Activated naive CD4-positive, alpha-beta T cell treated with Interleukin-2 at 50 U/mL for 16 hours (primary cell): ENCODE measurements around the gene UBE2L3.
A peak's percentile ranks its signal among the peaks of the same experiment; 100 is the strongest.
"Not testable (repeated sequence)": the region's sequence is repeated elsewhere in the genome, so short reads cannot be mapped to it uniquely, and the experiment has no call there.

ENCODE experiments used
- DNase-seq: peaks from one replicate; pipeline ENCODE4 v3.0.0-alpha.2; 2020

UBE2L3 gene

GRCh38 chr22:21567456-21568346, at the start of gene UBE2L3:
Gene UBE2L3, plus strand, starts transcription at chr22:21567714. Its CDS starts 31 bp downstream, at chr22:21567745.
- DNase-seq: peak; percentile 85

- not testable (repeated sequence) for DNase-seq
Measured at GRCh38 chr22:21526705-21527500, 40.6 kb upstream of the UBE2L3 start.

GRCh38 chr22:21531525-21531924, 36.0 kb upstream of the UBE2L3 start:
- not testable (repeated sequence) for DNase-seq

GRCh38 chr22:21532863-21533648, 34.5 kb upstream of the UBE2L3 start:
- DNase-seq: not testable (repeated sequence)

GRCh38 chr22:21539862-21540261, 27.7 kb upstream of the UBE2L3 start:
- not testable (repeated sequence) for DNase-seq

GRCh38 chr22:21544432-21545322, 22.8 kb upstream of the UBE2L3 start:
- DNase-seq: not testable (repeated sequence)

GRCh38 chr22:21549558-21549957, 18.0 kb upstream of the UBE2L3 start:
- DNase-seq: not testable (repeated sequence)

- not testable (repeated sequence) for DNase-seq
Measured at GRCh38 chr22:21550008-21550677, 17.4 kb upstream of the UBE2L3 start.

- DNase-seq: not testable (repeated sequence)
Measured at GRCh38 chr22:21550678-21551047, 16.9 kb upstream of the UBE2L3 start.

GRCh38 chr22:21551361-21551760, 16.2 kb upstream of the UBE2L3 start, which contains the start of gene RIMBP3C:
Gene RIMBP3C, minus strand, starts transcription at chr22:21551461. Its CDS starts 485 bp downstream, at chr22:21550976.
- not testable (repeated sequence) for DNase-seq

GRCh38 chr22:21559345-21560125, 8.0 kb upstream of the UBE2L3 start:
- not testable (repeated sequence) for DNase-seq

GRCh38 chr22:21560657-21561056, 6.9 kb upstream of the UBE2L3 start:
- DNase-seq: not testable (repeated sequence)

GRCh38 chr22:21563912-21564311, 3.6 kb upstream of the UBE2L3 start:
- no peak for DNase-seq

GRCh38 chr22:21564411-21564810, 3.1 kb upstream of the UBE2L3 start:
- DNase-seq: no peak

GRCh38 chr22:21568347-21569075, 997 bp downstream of the UBE2L3 start:
- peak; percentile 17 for DNase-seq

- DNase-seq: not testable (repeated sequence)
Measured at GRCh38 chr22:21569076-21569427, 1.5 kb downstream of the UBE2L3 start.

- no peak for DNase-seq
Measured at GRCh38 chr22:21569459-21570170, 2.1 kb downstream of the UBE2L3 start.

GRCh38 chr22:21570398-21570797, 2.9 kb downstream of the UBE2L3 start:
- no peak for DNase-seq

- DNase-seq: no peak
Measured at GRCh38 chr22:21571679-21572078, 4.2 kb downstream of the UBE2L3 start.
